ENCODE measurements around the gene RAB3B. TPM values are rescaled to one million over a fixed set of nuclear protein-coding genes. Genes with fewer than 3 reads are reported as not detected.
"Not testable (repeated sequence)": the region's sequence is repeated elsewhere in the genome, so short reads cannot be mapped to it uniquely, and the experiment has no call there.

Gene RAB3B
- total RNA-seq, 2 experiments from 2014 or later: 0.03 to 0.06 TPM

DNA sequence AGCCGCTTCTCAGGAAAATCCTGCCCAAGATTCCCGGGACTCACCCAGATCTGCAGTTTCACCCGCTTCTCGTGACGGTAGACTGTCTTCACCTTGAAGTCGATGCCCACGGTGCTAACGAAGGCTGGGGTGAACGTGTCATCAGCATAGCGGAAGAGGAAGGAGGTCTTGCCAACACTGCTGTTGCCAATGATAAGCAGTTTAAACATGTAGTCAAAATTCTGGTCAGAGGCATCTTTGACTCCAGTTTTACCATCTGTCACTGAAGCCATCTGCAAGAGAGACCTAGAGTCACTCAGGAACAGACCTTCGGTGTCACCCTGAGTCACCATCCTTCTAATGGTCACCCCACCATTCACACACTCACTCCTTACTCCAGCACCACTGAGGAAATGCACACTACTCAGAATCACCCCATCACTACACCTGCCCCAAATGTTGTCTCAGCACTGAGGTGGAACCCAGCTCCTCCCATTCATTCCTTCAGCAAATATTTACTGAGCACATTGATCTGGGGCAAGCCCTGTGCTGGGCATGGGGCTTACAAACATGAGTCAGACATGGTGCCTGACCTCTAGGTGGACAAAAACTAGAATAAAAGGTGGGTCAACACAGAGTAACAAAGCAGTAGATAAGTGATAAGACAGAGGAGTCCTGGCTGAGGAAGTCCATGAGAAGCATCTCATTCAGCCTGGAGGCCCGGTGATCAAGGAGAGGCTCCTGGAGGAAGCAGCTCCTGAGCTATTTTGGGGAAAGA lies 13.5 kb downstream of the RAB3B start:
- no peak for DNase-seq
- H3K4me3 Mint-ChIP-seq: no peak overlapping the region
- H3K27ac Mint-ChIP-seq: no peak overlapping the region
- H3K4me1 Mint-ChIP-seq: no peaks in the 10 kb centered on the region
- H3K36me3 Mint-ChIP-seq: no peaks in the 10 kb centered on the region
- ATAC-seq (ENCODE audit: low read depth): no peak
- peaks cover 8% of the 10 kb centered on the region for H3K27me3 Mint-ChIP-seq
- H3K9me3 Mint-ChIP-seq: no peaks in the 10 kb centered on the region
- POLR2A ChIA-PET: no interaction called here

- H3K4me3 Mint-ChIP-seq: no peak overlapping the region
- H3K27me3 Mint-ChIP-seq: peaks cover 8% of the 10 kb centered on the region
- POLR2A ChIA-PET: no interaction called here
- DNase-seq (no peak), ATAC-seq (ENCODE audit: low read depth) (no peak)
- H3K36me3 Mint-ChIP-seq: no peaks in the 10 kb centered on the region
- no peak overlapping the region for H3K27ac Mint-ChIP-seq
- H3K9me3 Mint-ChIP-seq: no peaks in the 10 kb centered on the region
- no peaks in the 10 kb centered on the region for H3K4me1 Mint-ChIP-seq
Measured at GRCh38 chr1:51973587-51974474, 16.7 kb downstream of the RAB3B start.

DNA sequence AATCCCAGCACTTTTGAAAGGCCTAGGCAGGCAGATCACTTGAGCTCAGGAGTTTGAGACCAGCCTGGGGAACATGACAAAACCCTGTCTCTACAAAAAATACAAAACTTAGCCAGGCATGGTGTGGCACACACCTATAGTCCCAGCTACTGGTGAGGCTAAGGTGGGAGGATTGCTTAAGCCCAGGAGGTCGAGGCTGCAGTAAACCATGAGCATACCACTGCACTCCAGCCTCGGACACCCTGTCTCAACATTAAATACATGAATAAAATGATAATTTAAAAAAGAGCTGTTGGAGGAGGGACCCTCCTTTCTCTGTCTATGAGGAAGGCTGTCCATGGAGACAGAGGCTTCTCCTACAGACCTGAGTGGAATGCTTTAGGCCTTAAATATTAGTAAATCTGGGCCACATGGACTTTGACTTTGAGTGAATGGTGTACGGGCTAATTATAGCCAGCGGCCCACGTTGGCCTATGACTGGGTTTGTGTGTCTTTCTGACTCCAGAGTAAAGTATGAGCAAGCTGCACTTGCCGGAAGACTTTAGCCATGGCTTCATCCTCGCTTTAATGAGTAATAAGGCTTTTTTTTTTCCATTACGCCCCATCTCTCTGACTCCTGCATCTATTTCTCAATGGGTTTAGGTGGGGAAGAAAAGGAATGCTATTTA lies 21.3 kb downstream of the RAB3B start:
- Mint-ChIP-seq H3K4me3 (no peak overlapping the region), H3K9me3 (no peaks in the 10 kb centered on the region), H3K27me3 (peaks cover 5% of the 10 kb centered on the region), H3K4me1 (no peaks in the 10 kb centered on the region), H3K27ac (no peak overlapping the region), H3K36me3 (no peaks in the 10 kb centered on the region)
- POLR2A ChIA-PET: no interaction called here
- no peak for DNase-seq
- no peak for ATAC-seq (ENCODE audit: low read depth)

DNA sequence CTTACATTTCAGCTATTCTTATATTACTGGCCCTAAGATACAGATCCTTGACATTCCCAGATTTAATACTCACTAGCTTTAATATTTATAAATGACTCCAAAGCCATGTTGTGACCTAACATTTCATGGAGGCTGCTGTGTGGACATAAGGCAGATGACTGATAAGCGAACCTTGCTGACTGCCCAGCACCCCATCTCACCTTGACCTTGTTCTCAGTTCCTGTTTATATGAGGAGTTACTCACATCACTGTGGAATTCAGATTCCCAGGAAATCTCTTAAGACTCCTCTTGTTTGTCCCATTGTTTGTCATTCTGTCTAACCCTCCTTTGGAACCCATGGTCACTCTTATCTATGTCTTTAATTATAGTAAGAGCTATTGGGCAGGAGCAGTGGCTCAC lies 21.9 kb downstream of the RAB3B start:
- no peak overlapping the region for H3K27ac Mint-ChIP-seq
- H3K4me3 Mint-ChIP-seq: no peak overlapping the region
- H3K36me3 Mint-ChIP-seq: no peaks in the 10 kb centered on the region
- DNase-seq (no peak), ATAC-seq (ENCODE audit: low read depth) (no peak)
- H3K9me3 Mint-ChIP-seq: no peaks in the 10 kb centered on the region
- POLR2A ChIA-PET: no interaction called here
- no peaks in the 10 kb centered on the region for H3K4me1 Mint-ChIP-seq
- peaks cover 5% of the 10 kb centered on the region for H3K27me3 Mint-ChIP-seq

- ATAC-seq (ENCODE audit: low read depth); H3K4me1 Mint-ChIP-seq; H3K36me3 Mint-ChIP-seq; DNase-seq; H3K27me3 Mint-ChIP-seq; POLR2A ChIA-PET; H3K4me3 Mint-ChIP-seq; H3K9me3 Mint-ChIP-seq; H3K27ac Mint-ChIP-seq: not testable (repeated sequence)
Measured at GRCh38 chr1:51967213-51967791, 23.2 kb downstream of the RAB3B start.

DNA sequence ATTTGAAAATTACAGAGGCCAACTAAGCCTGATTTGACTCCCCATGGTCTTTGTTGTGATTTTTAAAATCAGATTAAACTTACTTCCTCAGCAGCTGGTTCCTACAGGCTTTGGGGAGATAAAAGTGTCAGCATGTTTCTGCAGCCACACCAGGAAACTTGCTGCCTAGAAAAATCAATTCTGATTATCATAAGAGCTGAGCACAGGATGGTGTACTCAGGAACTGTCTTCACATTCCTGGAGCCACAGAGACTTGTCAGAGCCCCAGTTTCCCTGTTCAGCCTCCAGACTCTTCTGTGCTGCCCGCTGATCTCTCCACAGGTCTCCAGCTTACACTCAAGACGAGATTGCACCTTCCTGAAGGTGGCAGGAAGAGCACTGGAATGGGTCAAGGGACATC lies 23.9 kb downstream of the RAB3B start:
- DNase-seq (no peak), ATAC-seq (ENCODE audit: low read depth) (no peak)
- peaks cover 6% of the 10 kb centered on the region for H3K27me3 Mint-ChIP-seq
- no peaks in the 10 kb centered on the region for H3K36me3 Mint-ChIP-seq
- POLR2A ChIA-PET: no interaction called here
- no peak overlapping the region for H3K27ac Mint-ChIP-seq
- no peaks in the 10 kb centered on the region for H3K9me3 Mint-ChIP-seq
- H3K4me3 Mint-ChIP-seq: no peak overlapping the region
- no peaks in the 10 kb centered on the region for H3K4me1 Mint-ChIP-seq

GRCh38 chr1:51964309-51964696 lies 26.2 kb downstream of the RAB3B start:
- Mint-ChIP-seq H3K4me3 (no peak overlapping the region), H3K27ac (no peak overlapping the region), H3K27me3 (peaks cover 6% of the 10 kb centered on the region), H3K9me3 (no peaks in the 10 kb centered on the region), H3K4me1 (no peaks in the 10 kb centered on the region), H3K36me3 (no peaks in the 10 kb centered on the region)
- POLR2A ChIA-PET: no interaction called here
- ATAC-seq (ENCODE audit: low read depth) (no peak), DNase-seq (no peak)

- peaks cover 6% of the 10 kb centered on the region for H3K27me3 Mint-ChIP-seq
- POLR2A ChIA-PET: interaction anchor here (0.6 kb wide), 1 partner anchor 57 kb away, joined by 4 read pairs; no protein-coding TSS in a partner anchor
- H3K4me3 Mint-ChIP-seq: no peak overlapping the region
- no peak for ATAC-seq (ENCODE audit: low read depth)
- H3K9me3 Mint-ChIP-seq: no peaks in the 10 kb centered on the region
- no peak overlapping the region for H3K27ac Mint-ChIP-seq
- DNase-seq: no peak
- no peaks in the 10 kb centered on the region for H3K4me1 Mint-ChIP-seq
- no peaks in the 10 kb centered on the region for H3K36me3 Mint-ChIP-seq
Measured at GRCh38 chr1:51963592-51964308, 26.8 kb downstream of the RAB3B start.

- no peak for DNase-seq
- Mint-ChIP-seq H3K36me3 (no peaks in the 10 kb centered on the region), H3K4me1 (no peaks in the 10 kb centered on the region), H3K27me3 (peaks cover 2% of the 10 kb centered on the region), H3K9me3 (no peaks in the 10 kb centered on the region), H3K4me3 (no peak overlapping the region), H3K27ac (no peak overlapping the region)
- POLR2A ChIA-PET: no interaction called here
- no peak for ATAC-seq (ENCODE audit: low read depth)
Measured at GRCh38 chr1:51962486-51963356, 27.8 kb downstream of the RAB3B start.

DNA sequence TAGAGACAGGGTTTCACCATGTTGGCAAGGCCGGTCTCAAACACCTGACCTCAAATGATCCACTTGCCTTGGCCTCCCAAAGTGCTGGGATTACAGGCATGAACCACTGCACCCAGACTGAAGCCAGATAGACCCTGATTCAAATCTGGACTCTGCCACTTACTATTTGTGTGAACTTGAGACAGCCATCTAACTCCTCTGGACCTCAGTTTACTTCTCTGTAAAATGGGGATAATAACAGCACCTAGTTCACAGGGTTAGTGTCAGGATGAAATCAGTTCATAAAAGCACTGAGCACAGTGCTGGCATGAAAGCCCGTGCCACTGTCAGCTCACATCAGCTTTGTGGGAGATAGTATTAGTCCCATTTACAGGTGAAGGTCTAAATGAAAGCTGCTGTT lies 28.5 kb downstream of the RAB3B start:
- Mint-ChIP-seq H3K4me3 (no peak overlapping the region), H3K36me3 (no peaks in the 10 kb centered on the region), H3K9me3 (no peaks in the 10 kb centered on the region), H3K27ac (no peak overlapping the region), H3K4me1 (no peaks in the 10 kb centered on the region), H3K27me3 (peaks cover 2% of the 10 kb centered on the region)
- POLR2A ChIA-PET: no interaction called here
- DNase-seq: no peak
- ATAC-seq (ENCODE audit: low read depth): no peak

- POLR2A ChIA-PET: no interaction called here
- peaks cover 3% of the 10 kb centered on the region for H3K4me1 Mint-ChIP-seq
- no peak overlapping the region for H3K4me3 Mint-ChIP-seq
- H3K36me3 Mint-ChIP-seq: no peaks in the 10 kb centered on the region
- no peak for ATAC-seq (ENCODE audit: low read depth)
- no peak for DNase-seq
- H3K9me3 Mint-ChIP-seq: no peaks in the 10 kb centered on the region
- H3K27ac Mint-ChIP-seq: no peak overlapping the region
- peaks cover 2% of the 10 kb centered on the region for H3K27me3 Mint-ChIP-seq
Measured at GRCh38 chr1:51961231-51961630, 29.3 kb downstream of the RAB3B start.

DNA sequence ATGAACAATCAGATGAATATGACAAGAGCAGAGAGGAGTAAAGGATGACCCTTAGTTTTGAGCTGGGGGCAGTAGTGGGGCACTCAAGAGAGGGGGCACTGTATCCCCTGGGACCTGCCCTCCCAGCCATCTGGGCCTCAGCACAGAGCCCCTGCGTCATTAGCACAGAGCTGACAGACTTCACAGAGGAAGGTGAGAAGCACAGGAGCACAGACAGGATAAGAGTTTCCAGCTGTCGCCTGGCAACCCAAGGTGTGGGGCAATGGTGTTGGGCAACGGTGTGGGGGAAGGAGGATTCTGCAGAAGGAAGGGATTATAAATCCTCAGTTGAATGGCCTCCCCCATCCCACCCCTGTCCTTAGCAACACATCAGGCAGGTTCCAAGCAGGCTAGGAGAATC lies 30.2 kb downstream of the RAB3B start:
- H3K27me3 Mint-ChIP-seq: peaks cover 5% of the 10 kb centered on the region
- H3K9me3 Mint-ChIP-seq: no peaks in the 10 kb centered on the region
- DNase-seq (no peak), ATAC-seq (ENCODE audit: low read depth) (no peak)
- H3K27ac Mint-ChIP-seq: no peak overlapping the region
- POLR2A ChIA-PET: no interaction called here
- no peaks in the 10 kb centered on the region for H3K36me3 Mint-ChIP-seq
- no peak overlapping the region for H3K4me3 Mint-ChIP-seq
- peaks cover 3% of the 10 kb centered on the region for H3K4me1 Mint-ChIP-seq

All from activated naive CD8-positive, alpha-beta T cell treated with anti-CD3 and anti-CD28 coated beads, Interleukin-2, amount 10 ng/mL, durations not matched to agents 7 days and 5 days (primary cell).